Measurements from ENCODE around the gene TDP2.
"Not testable (repeated sequence)": the region's sequence is repeated elsewhere in the genome, so short reads cannot be mapped to it uniquely, and the experiment has no call there.

TDP2 gene

GRCh38 chr6:24666641-24667377, at the start of gene TDP2, which contains the start of gene ACOT13:
Gene TDP2, minus strand, starts transcription at chr6:24666899. Its CDS starts 37 bp downstream, at chr6:24666862.
Gene ACOT13, plus strand, starts transcription at chr6:24667077. Its CDS starts 187 bp downstream, at chr6:24667264.
- peak; percentile 98 for DNase-seq (ENCODE audit: low spot score)

GRCh38 chr6:24710519-24711303, 44.0 kb upstream of the TDP2 start:
- DNase-seq (ENCODE audit: low spot score), result no peak

DNA sequence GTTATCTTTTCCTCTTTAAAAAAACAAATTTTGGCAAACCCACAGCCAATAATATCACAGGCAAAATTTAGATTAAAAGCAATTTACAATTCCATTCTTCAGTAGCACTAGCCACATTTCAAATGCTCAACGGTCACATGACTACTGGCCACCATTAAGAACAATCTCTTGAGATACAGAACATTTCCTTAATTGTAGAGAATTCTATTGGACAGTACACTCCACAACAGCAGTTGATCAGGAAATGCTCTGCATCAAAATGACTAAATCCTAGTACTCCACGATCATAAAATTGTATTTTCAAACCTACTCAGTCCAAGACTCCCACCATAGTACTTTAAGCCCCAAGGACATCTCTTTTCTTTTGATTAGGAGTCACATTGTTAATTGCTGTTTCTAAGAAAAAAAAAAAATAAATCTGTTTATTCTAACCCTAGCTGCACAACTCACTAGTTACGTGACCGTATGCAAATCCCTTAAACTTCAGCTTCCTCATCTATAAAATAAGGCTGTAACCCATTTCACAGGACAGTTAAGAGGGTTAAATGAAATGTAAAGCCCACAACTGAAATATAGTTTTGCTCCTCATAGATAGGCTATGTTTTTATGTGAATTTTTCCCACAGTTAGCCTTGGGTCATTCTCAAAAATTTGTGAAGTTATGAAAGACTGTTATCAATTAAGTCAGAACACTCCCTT, 42.5 kb upstream of the TDP2 start:
- no peak for DNase-seq (ENCODE audit: low spot score)

- no peak for DNase-seq (ENCODE audit: low spot score)
Measured at GRCh38 chr6:24708612-24709011, 41.9 kb upstream of the TDP2 start.

DNA sequence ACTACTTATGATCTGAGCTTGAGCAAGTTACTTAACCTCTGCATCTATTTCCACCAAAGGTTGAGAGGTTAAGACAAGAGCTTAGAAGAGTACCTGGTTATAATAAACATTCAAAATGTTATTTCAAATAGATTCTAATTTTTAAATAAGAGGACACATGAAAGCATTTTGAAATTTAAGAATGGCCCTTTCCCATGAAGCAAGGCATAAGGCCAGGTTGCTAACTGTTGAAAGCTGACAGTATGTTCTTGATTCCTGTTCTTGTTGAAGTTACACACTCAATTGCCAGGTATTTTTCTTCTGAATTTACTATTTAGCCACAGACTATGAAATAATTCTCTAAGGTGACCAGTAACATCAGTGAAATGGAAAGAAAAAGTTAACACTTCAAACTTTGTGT, 37.8 kb upstream of the TDP2 start:
- no peak for DNase-seq (ENCODE audit: low spot score)

- DNase-seq (ENCODE audit: low spot score), result no peak
Measured at GRCh38 chr6:24702720-24703282, 36.1 kb upstream of the TDP2 start.

- DNase-seq (ENCODE audit: low spot score), result no peak
Measured at GRCh38 chr6:24699521-24700359, 33.0 kb upstream of the TDP2 start.

- DNase-seq (ENCODE audit: low spot score), result no peak
Measured at GRCh38 chr6:24696097-24696496, 29.4 kb upstream of the TDP2 start.

DNA sequence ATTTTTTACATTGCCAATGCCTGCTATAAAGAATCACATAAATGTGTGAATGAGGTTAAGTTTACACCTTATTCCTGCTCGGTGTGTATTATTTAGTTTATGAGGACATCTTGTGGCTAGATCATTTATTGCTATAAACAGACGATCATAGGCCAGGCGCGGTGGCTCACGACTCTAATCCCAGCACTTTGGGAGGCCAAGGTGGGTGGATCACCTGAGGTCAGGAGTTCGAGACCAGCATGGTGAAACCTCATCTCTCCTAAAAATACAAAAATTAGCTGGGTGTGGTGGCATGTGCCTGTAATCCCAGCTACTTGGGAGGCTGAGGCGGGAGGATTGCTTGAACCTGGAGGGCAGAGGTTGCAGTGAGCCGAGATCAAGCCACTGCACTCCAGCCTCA, 28.9 kb upstream of the TDP2 start:
- DNase-seq (ENCODE audit: low spot score), result not testable (repeated sequence)

DNA sequence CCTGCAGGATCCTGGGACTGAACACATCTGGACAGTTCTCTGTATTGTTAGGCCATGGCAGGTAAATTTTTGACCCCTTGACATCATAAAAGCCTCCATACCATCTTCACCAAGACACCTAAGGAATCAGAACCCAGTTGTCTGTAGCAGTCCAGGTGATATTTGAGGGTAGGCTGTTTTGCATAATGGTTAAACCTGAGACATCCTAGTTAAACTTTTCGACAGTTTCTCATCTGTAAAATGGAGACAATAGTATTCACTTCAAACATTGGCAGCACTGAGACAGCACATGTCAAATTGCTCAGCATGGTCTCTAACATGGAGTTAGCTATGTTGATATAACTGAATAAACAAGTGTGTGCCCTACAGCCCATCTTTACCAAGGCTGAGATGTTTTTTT, 27.5 kb upstream of the TDP2 start:
- no peak for DNase-seq (ENCODE audit: low spot score)

GRCh38 chr6:24692848-24693592, 26.3 kb upstream of the TDP2 start:
- DNase-seq (ENCODE audit: low spot score), result no peak

GRCh38 chr6:24692415-24692814, 25.7 kb upstream of the TDP2 start:
- no peak for DNase-seq (ENCODE audit: low spot score)

- no peak for DNase-seq (ENCODE audit: low spot score)
Measured at GRCh38 chr6:24692003-24692402, 25.3 kb upstream of the TDP2 start.

- no peak for DNase-seq (ENCODE audit: low spot score)
Measured at GRCh38 chr6:24691550-24691949, 24.9 kb upstream of the TDP2 start.

DNA sequence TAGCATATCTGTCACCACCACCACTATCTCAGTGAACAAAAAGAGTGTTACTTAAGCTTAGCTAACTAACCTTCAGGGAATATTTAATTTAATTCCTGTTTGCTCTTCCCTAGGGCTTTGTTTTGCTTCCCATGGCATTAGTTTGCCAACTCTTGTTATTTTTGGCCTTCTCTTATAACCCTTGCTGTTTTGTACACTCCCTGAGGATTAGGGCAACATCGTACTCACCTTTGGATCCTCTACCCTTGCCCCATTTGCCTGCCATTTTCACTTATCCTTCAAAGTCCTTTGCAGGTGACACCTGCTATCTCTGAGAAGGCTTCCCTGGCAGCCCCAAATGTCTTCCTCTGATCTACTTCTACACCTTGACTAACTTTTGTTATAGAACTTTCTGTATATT, 23.9 kb upstream of the TDP2 start:
- DNase-seq (ENCODE audit: low spot score), result no peak

GRCh38 chr6:24689964-24690363, 23.3 kb upstream of the TDP2 start:
- no peak for DNase-seq (ENCODE audit: low spot score)

- no peak for DNase-seq (ENCODE audit: low spot score)
Measured at GRCh38 chr6:24686946-24687345, 20.2 kb upstream of the TDP2 start.

GRCh38 chr6:24686408-24686807, 19.7 kb upstream of the TDP2 start:
- no peak for DNase-seq (ENCODE audit: low spot score)

GRCh38 chr6:24683297-24684296, 16.9 kb upstream of the TDP2 start:
- no peak for DNase-seq (ENCODE audit: low spot score)

DNA sequence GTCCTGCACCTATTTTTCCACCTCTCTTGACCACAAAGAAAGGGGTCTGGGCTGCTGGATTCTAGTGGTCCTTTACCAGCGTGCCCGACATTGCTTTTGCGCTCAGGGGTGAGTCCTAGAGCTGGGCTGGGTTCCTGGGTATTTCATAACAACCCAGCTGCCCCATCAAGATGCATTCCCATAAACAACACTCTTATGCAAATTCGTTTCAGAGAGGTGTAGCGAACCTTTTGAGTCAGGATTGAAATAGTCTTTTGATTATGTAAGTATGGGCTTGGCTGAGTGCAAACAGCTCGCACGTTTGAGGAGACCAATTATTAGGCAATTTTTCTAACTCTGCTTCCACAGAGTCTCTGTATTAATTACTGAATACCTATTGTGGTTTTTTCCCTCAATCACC, 13.9 kb upstream of the TDP2 start:
- no peak for DNase-seq (ENCODE audit: low spot score)

All from ecto neural progenitor cell (in vitro differentiated cells).